Measurements from ENCODE around the gene YWHAE. TPM values are rescaled to one million over a fixed set of nuclear protein-coding genes. Genes with fewer than 3 reads are reported as not detected.

Gene YWHAE
- total and polyA plus RNA-seq, 10 of the 15 experiments (the other 5 are each of a cell fraction or from before 2014, with no cell fraction given), result 189 to 651 (median 469) TPM

DNA sequence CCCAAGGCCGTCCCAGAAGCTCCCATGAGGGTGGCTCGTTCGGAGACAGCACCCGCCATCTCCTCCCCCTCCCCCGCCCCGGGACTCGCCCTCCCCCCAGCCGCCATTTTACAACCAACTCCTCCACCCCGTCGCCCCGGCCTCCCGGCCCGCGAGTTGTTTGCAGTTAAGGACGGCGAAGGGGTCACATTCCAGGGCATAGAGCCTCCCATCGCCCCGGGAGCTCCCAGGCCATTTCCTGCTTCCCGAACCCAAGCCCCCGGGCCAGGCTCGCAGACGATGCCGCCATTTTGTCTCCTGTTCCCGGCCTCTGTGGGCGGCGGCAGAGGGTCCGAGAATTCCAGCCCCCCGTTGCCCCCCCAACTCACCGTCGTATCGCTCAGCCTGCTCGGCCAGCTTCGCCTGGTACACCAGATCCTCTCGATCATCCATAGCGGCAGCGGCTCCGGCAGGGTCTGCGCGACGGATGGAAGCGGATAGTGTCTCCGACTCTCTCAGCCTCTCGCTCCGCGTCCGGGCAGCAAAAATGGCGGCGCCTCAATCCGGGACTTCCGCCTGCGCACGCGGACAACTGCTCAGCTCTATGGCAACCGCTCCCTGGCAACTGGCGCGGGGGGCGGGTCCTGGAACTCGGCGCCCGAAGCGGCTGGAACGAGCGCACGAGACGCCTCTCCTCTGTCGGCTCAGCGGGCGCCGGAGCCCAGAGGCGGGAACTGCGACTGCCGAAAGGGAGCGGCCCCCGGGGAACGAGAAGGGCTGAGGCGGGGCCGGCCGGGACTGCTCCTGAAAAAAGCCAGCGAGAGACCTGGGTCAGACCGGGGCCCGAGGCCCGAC, at the start of gene YWHAE (continued):
- TF ChIP-seq RELA (IDR thresholded peaks at IDR 0.05; ENCODE audit: borderline replicate concordance, partially characterized antibody), result no peak
- TF ChIP-seq RBBP5 (conservative IDR thresholded peaks at IDR 0.05), result peak; percentile 97
- peak; percentile 75; the same call in 1 of the 2 replicates for TF ChIP-seq STAT1 (conservative IDR thresholded peaks at IDR 0.05)
- TF ChIP-seq IKZF1 (conservative IDR thresholded peaks at IDR 0.05), result peak; percentile 87
- no peak for TF ChIP-seq SUZ12 (IDR thresholded peaks at IDR 0.05; ENCODE audit: unreplicated experiment)
- TF ChIP-seq CHD1 (IDR thresholded peaks at IDR 0.05; ENCODE audit: low read depth, low read length), result 0 out of 2 replicates have a peak, but pooled peaks have one; percentile 50
- peak in 1 of 2 experiments; percentile 65; a peak in 1 of 4 replicates for TF ChIP-seq SRF (IDR thresholded peaks at IDR 0.05; ENCODE audit: low read depth in 2 of 2, low read length in 2 of 2)
- TF ChIP-seq, protein P1, sequence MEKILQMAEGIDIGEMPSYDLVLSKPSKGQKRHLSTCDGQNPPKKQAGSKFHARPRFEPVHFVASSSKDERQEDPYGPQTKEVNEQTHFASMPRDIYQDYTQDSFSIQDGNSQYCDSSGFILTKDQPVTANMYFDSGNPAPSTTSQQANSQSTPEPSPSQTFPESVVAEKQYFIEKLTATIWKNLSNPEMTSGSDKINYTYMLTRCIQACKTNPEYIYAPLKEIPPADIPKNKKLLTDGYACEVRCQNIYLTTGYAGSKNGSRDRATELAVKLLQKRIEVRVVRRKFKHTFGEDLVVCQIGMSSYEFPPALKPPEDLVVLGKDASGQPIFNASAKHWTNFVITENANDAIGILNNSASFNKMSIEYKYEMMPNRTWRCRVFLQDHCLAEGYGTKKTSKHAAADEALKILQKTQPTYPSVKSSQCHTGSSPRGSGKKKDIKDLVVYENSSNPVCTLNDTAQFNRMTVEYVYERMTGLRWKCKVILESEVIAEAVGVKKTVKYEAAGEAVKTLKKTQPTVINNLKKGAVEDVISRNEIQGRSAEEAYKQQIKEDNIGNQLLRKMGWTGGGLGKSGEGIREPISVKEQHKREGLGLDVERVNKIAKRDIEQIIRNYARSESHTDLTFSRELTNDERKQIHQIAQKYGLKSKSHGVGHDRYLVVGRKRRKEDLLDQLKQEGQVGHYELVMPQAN (conservative IDR thresholded peaks at IDR 0.05), result peak; percentile 88
- TF ChIP-seq SIN3A (IDR thresholded peaks at IDR 0.05; ENCODE audit: low read depth, low read length), result peak; percentile 93
- TF ChIP-seq IKZF2 (IDR thresholded peaks at IDR 0.05), result peak; percentile 53 to 54
- peak; percentile 83 for TF ChIP-seq ZNF207 (IDR thresholded peaks at IDR 0.05; ENCODE audit: borderline replicate concordance)
- no peak for TF ChIP-seq NFYB (IDR thresholded peaks at IDR 0.05; ENCODE audit: insufficient read depth, low read depth, low read length)
- TF ChIP-seq KDM1A (IDR thresholded peaks at IDR 0.05; ENCODE audit: borderline replicate concordance), result no peak
- no peak for TF ChIP-seq NFIC (IDR thresholded peaks at IDR 0.05; ENCODE audit: low read depth, low read length)
- no peak for TF ChIP-seq E2F4 (IDR thresholded peaks at IDR 0.05; ENCODE audit: low read depth, low read length)
- TF ChIP-seq MYC (IDR thresholded peaks at IDR 0.05; ENCODE audit: insufficient read depth, insufficient read length, insufficient replicate concordance, low read length, severe bottlenecking), result peak; percentile 98
- TF ChIP-seq ATF7 (IDR thresholded peaks at IDR 0.05; ENCODE audit: low read depth), result no peak
- peak; percentile 92 to 98 for TF ChIP-seq BHLHE40 (IDR thresholded peaks at IDR 0.05; ENCODE audit: borderline replicate concordance in 1 of 2, low read depth in 2 of 2, low read length in 1 of 2)
- no peak for TF ChIP-seq CHD2 (IDR thresholded peaks at IDR 0.05; ENCODE audit: borderline replicate concordance, low read depth, low read length)
- TF ChIP-seq ZZZ3 (IDR thresholded peaks at IDR 0.05; ENCODE audit: control insufficient read depth, insufficient read length, low read depth), result no peak
- TF ChIP-seq STAT3 (IDR thresholded peaks at IDR 0.05; ENCODE audit: low read depth, low read length), result no peak
- peak; percentile 48; the same call in 1 of the 2 replicates for TF ChIP-seq MTA2 (IDR thresholded peaks at IDR 0.05; ENCODE audit: low read depth)
- TF ChIP-seq ZSCAN29 (IDR thresholded peaks at IDR 0.05), result 0 out of 2 replicates have a peak, but pooled peaks have one; percentile 12
- TF ChIP-seq RAD51 (IDR thresholded peaks at IDR 0.05), result no peak
- TF ChIP-seq USF2 (IDR thresholded peaks at IDR 0.05; ENCODE audit: borderline replicate concordance, low read depth, low read length), result no peak
- peak; percentile 85 for TF ChIP-seq SMAD1 (IDR thresholded peaks at IDR 0.05; ENCODE audit: low read depth, partially characterized antibody)
- no peak for TF ChIP-seq SIX5 (IDR thresholded peaks at IDR 0.05; ENCODE audit: low read depth, low read length, severe bottlenecking)

Data from GM12878 (cell line).